Activated naive CD4-positive, alpha-beta T cell treated with Interleukin-2 at 50 U/mL for 16 hours (primary cell): ENCODE results near the gene IL19.

Experiments used
- DNase-seq: peaks from one replicate; pipeline ENCODE4 v3.0.0-alpha.2; 2020

The IL19 gene

DNA sequence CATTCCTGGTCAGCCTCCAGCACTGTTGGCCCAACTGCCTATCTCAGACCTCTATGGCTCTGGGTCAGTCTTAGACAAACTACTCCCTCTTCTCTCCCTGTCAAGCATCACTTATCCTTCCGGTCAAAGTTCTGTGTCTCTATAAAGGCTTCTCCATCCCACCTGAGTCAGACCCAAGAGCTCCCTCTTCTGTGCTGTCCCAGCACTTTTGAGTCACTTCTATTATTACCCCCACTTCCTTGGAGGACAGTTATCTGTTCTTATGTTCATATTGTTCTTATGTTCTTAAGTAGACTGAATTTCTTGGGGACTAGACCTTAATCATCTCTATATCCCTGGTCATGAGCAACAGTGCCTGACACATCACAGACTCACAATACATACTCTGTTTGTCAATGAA lies 30.9 kb downstream of the IL19 start:
- DNase-seq = no peak

GRCh38 chr1:206802401-206802800 lies 31.8 kb downstream of the IL19 start:
- no peak for DNase-seq

DNA sequence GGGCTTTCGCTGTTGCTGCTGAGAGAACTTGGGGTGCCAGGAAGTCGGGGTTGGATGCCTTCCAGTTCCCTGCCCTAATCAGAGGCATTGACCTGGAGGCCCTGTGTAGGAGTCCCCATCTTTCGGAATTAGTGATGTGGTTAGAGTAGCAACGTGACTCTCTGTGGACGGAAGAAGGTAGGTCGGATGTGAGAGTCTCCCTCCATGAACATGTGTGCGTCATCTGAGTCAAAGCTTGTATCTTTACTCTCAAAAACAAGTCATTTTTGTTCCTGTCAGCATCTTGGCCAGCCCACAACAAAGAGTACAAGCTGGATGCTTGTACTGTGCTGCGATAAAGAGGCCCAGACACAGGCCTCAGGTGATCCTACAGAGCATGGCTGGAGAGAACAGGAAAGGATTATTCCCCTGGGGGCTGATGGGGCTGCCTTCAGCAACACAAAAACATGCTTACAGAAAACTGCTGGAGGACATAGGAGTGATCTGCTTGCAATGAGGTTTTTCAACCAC lies 32.7 kb downstream of the IL19 start:
- DNase-seq = peak; percentile 77

DNA sequence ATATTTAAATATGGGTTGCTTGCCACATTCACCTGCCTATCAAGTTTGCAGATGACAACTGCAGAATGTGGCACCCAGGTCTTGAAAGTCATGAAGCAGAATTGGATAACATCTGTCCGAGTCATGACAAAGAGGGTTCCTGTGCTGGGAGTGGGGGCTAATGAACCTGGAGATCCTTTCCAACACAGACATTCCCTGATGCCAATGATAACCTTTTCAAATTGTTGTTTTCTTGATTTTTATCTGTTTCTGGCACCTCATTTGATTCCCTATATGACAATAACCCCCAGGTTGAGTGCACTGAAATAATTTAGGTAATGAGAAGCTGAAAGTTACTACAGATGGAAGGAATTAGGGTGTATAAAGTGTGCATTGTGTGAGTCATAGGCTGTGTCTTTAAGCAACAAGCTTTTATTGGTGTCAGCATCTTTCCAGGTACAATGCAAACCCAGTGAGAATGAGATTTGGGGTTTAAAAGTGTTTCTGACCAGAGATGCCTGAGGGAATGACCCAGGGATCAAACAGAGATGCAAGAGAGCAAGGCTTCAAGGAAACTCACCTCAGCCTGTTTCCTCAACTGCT lies 33.7 kb downstream of the IL19 start:
- no peak for DNase-seq

GRCh38 chr1:206805357-206805756 lies 34.8 kb downstream of the IL19 start:
- DNase-seq = no peak

GRCh38 chr1:206808615-206809014 lies 38.0 kb downstream of the IL19 start:
- DNase-seq = peak; percentile 43

GRCh38 chr1:206809504-206810084 lies 39.0 kb downstream of the IL19 start:
- DNase-seq = peak; percentile 32

DNA sequence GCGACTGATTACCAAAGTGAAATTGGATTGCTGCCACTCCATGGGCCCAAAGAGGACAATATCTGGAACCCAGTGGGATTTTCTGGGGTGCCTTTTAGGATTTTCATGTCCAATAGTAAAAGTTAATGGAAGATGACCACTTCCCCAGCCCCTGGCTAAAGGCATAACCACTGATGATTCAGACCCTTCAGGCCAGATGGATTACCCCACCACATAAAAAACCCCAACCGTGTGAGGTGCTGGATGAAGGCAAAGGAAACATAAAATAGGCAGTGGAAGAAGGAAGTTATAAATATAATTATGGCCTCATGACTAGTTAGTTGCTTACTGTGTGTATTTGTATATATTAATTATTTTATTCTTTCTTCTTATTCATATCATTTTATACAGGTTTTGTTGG lies 41.9 kb downstream of the IL19 start:
- DNase-seq = no peak

DNA sequence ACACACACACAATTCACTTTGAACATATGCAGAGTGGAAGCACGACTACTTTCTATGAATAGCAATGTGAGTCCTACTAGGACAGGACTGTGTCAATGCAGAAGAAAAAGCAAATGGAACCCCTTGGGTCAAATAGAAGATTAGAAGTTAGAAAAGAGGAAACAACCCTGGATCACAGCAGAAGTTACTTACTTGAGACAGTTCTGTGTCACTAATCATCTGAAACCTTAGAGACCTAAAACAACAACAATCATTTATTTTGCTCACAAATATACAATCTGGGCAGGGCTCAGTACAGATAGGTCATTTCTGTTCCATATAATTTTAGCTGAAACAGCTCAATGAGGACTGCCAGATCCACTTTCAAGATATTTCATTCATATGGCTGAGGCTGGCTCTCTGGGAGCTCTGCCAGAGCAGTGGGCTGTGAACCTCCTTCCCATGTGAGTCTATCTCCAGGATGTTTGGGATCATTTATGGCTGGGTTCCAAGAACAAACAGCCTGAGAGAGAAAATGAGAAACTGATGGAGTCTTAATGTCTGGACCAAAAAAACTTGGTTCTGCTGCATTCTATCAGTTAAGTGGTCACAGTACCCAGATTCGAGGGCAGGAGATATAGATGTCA lies 44.3 kb downstream of the IL19 start:
- no peak for DNase-seq

DNA sequence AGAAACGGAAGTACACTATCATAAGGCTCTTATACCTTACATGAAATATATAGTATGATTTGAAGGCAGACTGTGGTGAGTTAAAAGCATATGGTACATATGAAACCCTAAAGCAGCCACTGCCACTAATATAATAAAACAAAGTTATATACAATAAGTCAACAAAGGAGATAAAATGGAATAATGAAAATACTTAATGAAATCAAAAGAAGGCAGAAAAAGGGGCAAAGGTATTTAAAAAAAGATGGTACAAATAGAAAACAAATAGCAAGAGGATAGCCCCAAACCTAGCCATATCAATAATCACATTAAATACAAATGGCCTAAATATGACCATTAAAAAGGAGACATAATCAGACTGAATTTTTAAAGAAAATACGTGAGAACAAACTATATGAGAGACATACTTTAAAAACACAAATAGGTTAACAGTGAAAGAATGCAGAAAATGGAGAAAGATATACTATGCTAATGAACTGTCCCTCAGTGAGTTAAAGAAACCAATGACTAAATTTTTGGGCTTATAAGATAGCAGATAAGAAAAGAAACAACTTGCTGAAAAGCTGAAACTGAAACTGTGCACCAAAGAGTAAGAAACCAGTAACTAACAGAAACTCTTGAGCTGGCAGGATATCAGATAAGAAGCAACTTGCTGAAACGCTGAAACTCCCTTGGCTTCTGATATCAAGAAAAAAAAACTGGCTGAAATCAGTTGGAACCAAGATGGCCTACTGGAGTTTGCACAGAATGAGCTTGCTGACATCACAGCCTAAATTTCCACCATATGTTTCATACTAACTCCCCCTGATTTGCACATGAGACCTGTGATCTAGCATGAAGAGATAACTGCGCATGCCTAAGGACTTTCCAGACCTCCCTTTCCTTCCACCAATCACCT lies 46.1 kb downstream of the IL19 start:
- DNase-seq = peak; percentile 22

GRCh38 chr1:206821493-206821892 lies 50.9 kb downstream of the IL19 start:
- DNase-seq = no peak

GRCh38 chr1:206823727-206824126 lies 53.2 kb downstream of the IL19 start:
- no peak for DNase-seq

DNA sequence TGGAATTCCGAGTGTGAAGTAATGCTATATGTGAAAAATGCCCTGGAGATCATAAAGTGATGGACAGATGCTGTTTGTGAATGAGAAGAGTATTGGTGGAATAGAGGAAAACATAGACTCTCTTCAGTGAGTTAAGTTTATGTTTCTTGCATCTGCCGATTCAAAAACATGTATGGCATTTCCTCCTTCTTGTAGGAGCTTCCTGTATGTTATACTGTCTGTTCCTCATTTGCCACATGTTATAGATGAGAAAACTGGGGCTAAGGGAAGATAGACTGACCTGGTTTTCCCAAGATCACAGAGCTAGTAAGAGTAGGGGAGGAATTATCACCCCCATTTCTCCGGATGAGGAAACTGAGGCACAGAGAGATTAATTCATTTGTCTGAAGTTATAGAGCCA lies 53.8 kb downstream of the IL19 start:
- no peak for DNase-seq

- DNase-seq = no peak
Measured at GRCh38 chr1:206826394-206826793, 55.8 kb downstream of the IL19 start.

GRCh38 chr1:206828061-206828460 lies 57.5 kb downstream of the IL19 start:
- DNase-seq = no peak

- DNase-seq = no peak
Measured at GRCh38 chr1:206828765-206829164, 58.2 kb downstream of the IL19 start.

- no peak for DNase-seq
Measured at GRCh38 chr1:206829282-206829681, 58.7 kb downstream of the IL19 start.

DNA sequence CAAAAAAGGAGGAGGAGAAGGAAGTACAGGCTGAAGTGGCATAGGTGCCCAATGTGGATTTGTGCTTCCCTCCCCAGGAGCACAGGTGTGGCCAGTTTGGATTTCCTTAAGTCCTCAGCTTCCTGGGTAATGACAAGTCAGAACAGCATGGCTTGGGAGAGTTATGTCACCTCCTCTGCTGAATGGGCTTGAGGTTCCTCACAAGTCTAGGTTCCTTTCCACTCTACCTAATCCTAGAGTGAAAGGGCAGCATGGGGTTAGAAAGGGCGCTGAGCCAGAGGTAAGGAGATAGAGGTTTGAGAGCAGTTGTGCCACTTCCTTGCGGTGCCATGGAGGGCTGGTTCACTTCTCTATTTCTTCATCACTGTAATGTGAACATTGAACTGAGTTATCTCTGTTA lies 59.3 kb downstream of the IL19 start:
- no peak for DNase-seq

DNA sequence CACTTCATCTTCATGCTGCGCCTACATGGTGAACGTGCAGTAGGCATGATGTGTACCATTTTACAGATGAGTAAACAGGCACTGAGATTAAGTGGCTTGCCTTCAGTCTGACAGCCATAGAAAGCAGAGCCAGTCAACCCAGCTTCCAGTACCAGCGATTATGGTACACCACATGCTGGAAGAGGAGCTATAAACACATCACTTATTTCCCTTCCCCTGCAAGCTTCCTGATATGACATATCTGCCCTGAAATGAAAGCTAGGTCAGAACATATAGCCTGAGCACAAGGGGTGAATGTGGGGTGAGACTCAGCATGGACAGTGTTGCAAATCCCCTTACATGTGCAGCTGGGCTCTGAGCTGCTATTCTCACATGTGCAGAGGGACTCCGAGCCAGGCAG lies 61.1 kb downstream of the IL19 start:
- no peak for DNase-seq

GRCh38 chr1:206832352-206832880 lies 61.8 kb downstream of the IL19 start:
- DNase-seq = no peak

- no peak for DNase-seq
Measured at GRCh38 chr1:206833106-206833680, 62.6 kb downstream of the IL19 start.

- DNase-seq = no peak
Measured at GRCh38 chr1:206833801-206834200, 63.2 kb downstream of the IL19 start.

DNA sequence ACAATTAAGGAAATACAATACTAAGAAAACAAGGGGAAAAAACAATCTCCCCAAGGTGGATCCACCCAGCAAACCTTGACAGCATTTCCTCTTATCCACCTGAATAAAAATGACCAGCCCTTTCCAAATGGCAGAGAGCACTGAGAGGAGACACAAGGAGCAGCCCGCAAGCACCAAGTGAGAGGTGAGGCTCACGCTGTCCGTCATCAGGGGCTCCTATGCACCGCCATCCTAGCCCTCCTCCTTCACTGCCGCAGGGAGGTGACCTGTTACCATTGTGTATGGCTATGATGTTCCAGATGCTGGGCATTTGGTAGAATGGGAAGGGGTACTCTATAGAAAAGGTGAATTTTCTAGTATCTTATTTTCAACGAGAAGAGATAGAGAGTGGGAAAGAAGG lies 63.6 kb downstream of the IL19 start:
- DNase-seq = no peak
